ENCODE data around the gene CABP7.

CABP7 gene

DNA sequence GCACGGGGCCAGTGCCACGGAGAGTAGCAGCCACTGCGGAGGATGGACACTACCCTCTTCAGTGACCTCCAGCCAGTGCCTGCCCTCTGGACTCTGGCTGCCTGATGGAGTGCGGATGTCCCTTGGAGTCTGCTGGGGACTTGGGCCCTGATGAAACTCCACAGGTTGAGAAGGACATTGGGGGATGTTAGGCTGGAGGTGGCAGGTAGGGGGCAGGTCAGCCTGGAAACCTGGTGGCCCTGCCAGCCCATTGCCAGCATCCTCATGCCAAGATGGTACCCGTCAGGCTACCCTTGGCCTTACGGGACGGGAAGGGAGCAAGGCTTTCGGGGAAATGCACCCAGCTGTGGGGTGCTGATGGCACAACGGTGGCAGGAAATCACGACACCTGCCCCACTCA lies 4.0 kb downstream of the CABP7 start:
- DNase-seq (ENCODE audit: low spot score) = no peak

DNA sequence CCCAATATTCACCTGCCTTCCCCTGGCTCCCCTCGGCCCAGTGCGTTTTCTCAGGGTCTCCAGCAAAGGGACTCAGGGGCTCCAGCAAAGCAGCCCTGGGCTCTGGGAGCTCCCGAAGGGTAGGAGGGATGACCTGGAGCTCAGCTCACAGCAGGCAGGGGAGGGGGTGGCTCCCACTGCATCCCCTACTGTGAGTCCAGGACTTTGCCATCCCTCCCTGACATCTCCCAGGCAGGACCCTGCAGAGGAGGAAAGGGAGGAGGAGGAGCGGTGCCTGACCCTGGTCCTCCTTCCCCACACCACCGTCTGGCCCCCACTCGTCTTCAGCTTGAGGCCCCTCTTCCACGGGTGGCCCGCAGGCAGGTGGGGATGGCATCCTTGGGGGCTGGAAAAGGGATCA lies 5.0 kb downstream of the CABP7 start:
- no peak for DNase-seq (ENCODE audit: low spot score)

DNA sequence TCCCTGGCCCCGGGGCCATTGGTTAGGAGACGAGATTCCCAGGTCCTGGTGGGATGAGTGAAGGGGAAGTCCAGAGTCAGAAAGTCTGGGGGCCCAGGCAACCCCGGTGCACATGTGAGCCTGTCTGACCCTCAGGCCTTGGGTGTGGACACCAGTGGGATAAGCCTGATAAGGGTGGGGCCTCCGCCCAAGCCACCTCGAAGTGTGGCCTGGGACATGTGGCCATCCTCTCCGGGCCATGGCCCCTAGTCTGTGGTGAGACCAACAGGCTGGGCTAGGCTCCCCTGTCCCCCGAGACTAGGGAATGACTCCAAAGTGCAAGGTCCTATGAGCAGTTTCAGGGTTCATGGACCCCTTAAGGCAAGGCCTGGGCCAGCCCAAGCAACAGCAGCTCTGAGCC lies 6.3 kb downstream of the CABP7 start:
- no peak for DNase-seq (ENCODE audit: low spot score)

DNA sequence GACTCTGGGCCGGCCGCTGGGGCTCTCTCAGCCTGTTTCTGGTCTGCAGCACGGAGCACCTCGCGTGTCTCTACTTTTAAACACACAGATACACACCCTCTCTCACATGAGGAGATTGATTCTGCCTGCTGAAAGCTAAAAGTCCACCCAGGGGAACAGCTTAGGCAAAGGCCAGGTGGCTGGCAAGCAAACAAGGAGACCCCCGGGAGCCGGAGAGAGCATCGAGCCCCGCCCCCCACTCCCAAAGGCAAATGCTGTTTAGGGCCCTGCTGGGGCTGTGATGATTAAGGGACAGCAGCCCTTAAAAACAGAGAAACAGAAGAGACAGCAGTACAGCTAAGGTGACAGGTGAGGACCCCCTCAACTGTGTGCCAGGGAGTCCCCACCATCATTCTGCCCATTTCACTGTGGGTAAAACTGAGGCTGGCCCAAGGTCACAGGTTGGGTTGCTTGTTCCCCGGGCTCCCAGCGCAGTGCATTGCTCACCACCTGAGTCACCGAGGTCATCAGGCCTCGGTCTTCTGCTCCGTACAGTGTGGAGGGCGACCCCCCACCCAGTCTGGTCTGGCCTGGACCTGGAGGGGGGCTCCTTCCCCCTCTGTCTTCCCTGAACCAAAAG lies 6.8 kb downstream of the CABP7 start:
- DNase-seq (ENCODE audit: low spot score) = no peak

DNA sequence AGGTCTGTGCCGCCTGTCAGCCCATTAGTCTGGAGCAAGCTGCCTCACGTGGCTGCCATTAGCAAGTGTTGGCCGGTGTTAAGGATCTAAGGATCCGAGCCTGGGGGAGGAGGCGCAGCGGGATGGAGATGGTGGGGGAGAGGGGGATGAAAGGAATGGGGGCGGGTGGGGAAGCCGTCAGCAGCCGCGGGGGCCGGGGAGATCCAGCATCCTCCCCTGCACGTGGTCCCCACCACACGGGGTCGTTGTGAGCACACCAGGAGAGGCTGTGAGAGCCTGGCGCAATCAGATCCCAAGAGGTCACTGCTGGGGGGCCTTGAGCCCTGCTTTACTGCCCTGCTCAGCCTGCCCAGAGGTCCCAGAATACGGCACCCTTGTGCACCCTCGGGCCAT lies 7.3 kb downstream of the CABP7 start:
- peak; percentile 75 for DNase-seq (ENCODE audit: low spot score)

DNA sequence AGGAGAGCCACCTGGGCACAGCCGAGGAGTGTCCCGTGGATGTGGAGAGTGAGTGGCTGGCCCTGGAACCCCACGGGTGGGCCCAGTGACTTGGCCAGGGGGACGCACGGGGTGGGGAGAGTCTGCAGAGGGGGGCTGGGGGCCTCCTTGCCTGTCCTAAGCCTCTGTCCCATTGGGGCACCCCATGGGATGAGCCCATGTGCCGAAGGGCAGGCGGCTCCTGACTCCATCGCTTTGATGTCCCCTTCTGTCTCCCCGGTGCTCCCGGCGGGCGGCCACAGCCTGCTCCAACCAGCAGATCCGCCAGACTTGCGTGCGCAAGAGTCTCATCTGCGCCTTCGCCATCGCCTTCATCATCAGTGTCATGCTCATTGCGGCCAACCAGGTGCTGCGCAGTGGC lies 9.4 kb downstream of the CABP7 start:
- DNase-seq (ENCODE audit: low spot score) = no peak

DNA sequence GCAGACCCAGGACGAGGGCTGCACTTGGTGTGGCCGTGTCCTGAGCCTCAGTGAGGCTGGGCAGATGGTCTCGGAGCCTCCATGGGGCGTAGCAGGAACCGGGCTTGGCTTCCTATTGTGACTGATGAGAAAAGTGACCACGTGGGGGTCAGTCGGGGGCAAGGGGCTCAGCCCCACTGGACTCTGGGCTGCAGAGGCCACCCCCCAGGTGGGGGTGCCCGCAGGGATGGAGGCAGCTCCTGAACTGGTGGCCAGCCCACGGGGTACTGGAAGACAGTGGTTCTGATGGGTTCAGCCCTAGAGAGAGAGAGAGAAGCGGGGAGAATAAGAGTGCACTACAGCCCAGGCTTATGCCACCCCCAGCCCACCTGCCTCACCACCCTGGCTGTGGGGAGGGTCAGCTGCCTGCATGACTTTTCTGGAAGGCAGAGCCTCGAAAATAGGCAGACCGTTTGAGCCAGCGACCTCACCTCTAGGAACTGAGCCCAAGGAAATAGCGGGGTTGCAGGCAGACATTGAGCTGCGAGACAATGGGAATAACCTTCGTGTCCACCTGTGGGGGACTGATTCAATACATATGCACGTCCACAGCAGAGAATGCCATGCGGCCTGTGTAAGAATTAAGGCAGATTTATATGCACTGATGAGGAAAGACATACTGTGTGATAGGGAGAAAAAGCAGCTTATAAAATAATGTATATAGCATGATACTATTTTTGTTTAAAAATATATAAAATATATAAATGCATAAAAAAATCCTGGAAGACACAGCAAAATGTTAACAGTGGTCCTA lies 11.5 kb downstream of the CABP7 start:
- no peak for DNase-seq (ENCODE audit: low spot score)

DNA sequence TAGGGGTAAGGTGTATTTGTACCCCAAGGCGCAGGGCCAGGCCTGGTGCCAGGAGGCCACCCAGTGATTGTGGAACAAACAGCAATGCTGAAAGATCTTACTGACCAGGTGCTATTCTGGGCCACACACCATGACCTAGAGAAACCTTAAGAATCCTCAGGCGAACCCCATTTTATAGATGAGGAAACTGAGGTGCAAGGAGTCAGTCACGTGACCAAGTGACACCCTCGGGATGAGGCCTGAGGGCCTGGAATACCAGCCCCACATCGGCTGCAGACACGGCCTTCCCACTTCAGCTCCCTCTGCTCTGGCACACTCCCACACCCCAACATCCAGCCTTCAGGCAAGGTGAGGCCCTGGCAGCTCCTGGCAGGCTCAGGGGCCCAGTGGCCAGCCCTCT lies 13.1 kb downstream of the CABP7 start:
- DNase-seq (ENCODE audit: low spot score) = no peak

DNA sequence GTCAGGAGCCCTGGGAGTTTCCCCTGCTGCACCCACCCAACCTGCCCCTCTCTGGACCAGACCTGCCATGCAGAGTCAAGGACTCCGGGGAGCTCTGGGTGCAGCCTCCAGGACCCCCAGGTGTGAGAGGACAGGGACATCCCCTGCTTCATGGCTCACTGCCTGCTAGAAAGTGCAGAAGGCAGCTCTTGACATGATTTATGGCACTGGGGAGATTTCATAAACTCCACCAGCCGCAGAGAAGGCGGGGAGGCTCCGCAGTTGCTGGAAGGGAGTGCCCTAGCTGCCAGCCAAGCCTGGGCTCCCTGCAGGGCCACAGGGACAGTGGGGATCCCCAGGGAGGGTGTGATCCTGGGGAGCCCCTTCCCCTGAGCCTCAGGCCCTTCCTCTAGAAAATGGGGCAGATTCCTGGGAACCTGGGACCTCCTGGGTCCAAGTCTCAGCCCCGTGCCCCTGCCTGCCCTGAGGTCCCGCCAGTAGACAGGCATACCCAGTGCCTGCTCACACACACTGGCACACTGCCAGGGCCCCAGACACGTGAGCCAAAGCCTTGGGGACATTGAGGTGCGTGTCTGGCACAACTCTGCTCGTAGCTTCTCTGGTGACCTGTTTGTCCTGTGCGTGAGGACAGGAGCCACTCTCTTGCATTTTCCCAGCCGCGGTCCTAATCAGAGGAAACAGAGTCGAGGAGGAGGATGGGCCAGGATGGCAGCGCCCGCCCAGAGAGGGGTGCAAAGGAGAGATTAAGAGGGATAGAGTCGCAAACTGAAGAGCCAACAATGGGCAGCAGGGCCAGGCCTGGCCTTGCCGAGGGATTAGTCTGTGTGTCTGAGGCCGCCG lies 13.8 kb downstream of the CABP7 start:
- no peak for DNase-seq (ENCODE audit: low spot score)

DNA sequence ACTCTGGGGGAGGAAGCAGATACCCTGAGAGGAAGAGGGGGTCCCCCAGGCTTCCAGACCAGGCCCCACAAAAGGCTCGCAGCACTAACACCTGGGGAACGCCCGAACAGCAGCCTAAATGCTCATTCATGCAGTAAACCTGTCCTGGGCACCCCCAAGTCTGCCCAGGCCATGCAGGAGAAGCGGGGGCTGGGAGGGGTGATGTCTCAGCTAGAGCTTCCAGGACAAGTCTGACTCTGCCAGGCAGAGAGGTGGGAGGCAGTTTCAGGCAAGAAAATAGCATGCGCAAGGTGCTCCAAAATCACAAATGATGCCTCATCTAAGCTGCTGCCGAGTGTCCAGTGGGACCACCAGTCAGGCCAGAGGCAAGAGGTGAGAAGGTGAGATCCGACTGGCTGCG lies 14.6 kb downstream of the CABP7 start:
- no peak for DNase-seq (ENCODE audit: low spot score)

DNA sequence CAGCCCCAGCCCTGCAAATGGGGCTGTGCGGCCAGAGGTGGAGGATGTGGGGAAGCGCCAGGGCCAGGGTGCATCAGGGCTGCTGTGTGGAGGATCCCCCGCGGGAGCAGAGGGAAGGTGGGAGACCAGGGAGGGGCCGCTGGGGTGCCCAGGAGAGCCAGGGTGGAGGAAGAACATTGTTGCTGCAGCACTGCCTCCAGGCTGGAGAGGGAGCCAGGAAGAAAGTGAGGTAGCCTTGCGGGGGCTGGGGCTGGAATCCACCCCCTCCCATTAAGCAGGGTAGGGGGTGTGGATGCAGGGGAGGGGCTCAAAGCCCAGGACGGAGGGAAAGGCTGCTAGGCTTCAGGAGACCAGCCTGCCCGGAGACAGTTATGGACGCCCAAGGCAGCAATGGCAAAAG lies 15.0 kb downstream of the CABP7 start:
- no peak for DNase-seq (ENCODE audit: low spot score)

DNA sequence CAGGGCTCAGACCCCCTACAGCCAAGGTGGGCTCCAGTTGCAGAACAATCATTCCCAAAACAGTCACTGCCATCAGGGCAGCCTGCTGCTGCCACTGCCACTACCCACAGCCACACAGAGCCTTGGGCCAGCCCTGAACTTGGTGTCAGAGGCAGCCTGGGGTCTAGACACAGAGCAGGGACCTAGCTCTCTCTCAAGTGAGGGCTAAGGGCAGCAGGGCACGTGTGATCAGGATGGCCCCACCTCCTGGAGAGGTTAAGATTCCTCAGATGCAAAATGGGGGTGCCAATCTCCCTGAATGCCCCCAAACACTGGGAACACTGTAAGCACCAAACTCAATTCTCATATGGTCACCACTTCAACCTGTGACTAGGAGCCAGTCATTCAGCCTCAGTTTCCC lies 15.6 kb downstream of the CABP7 start:
- no peak for DNase-seq (ENCODE audit: low spot score)

DNA sequence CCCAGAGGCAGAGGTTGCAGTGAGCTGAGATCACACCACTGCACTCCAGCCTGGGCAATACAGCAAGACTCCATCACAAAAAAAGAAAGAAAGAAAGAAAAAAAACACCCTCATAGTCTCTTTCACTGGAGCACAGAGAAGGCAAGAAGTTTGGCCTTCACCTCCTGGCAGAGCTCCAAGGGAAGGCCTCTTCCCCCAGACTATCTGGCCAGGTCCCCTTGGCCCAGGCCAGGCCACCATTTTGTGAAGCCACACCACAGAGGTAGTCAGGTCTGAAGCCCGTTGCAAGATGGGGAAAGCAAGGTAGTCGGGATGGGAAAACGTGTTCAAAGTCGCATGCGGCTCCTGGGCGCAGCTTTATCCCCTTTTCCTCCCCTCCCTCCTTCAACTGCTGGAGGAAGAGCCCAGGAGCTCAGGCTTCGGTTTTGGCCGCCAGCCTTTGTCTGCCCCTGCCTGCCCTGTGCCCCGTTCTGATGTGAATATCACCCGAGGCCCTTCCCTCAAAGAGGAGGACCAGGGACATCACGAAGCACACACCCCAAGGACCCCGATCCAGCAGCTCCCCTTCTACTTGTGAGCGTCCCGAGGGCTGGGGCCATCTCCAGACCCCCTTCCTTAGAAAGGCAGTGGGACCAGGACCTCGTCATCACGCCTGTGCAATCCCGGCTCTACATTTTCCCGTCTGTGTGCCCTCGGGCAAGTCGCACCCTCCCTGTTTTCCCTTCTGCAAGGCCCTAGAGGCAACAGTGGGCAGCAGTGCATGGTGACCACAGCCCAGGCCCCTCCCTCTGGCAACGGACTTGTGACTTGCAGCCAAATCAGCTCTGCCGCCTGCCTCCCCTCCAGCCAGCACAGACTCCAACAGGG lies 17.7 kb downstream of the CABP7 start:
- DNase-seq (ENCODE audit: low spot score) = no peak

DNA sequence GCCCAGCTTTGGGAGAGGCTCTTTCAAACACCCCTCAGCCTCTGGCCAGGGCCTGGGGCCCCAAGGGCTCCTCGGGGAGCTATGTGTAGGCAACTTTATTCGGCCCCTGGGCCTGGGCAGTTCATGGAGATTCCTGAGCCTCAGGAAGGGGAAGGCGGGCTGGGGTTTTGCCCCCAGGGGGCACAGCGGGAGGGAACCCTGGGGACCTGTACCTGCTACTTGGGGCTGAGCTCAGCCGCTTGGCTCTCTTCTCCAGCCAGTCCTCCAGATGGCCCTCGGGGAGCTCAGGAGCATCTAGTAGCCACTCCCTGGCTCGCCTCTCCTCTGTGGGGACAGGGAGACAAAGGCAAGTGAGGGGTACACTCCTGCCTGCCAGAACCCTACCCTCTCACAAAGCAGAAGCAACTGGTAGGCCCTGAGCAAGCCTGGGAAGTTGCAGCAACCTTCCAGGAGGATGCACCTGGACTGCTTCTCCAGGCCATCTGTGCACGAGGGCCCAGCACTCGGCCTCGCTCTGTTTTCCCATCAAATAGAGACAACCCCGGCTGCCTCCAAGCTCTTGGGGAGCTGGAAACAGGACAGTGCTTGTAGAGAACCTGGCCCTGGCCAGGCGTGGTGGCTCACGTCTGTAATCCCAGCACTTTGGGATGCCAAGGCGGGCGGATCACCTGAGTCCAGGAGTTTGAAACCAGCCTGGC lies 18.5 kb downstream of the CABP7 start:
- DNase-seq (ENCODE audit: low spot score) = no peak

DNA sequence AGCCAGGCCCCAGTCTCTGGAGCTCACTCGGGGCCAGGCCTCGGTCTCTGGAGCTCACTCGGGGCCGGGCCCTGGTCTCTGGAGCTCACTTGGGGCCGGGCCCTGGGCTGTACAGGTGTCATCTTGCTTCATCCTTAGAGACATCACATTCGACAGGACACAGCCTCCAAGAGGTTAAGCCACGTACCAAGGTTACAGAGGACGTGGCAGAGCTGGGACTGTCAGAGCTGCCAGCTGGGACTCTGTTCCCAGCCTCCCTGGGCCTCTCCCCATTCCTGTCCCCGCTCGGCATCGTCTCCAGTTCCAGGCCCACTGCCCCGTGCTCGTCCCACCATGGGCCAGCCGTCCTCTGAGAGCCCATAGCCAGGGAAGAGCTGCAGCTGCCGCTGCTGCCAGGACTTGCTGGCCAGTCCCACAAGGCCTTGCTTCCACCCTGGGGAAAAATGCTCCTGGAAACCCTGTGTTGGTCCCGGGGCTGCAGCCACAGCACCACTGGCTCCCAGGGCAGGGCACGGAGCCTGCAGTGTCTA lies 19.6 kb downstream of the CABP7 start:
- DNase-seq (ENCODE audit: low spot score) = no peak

DNA sequence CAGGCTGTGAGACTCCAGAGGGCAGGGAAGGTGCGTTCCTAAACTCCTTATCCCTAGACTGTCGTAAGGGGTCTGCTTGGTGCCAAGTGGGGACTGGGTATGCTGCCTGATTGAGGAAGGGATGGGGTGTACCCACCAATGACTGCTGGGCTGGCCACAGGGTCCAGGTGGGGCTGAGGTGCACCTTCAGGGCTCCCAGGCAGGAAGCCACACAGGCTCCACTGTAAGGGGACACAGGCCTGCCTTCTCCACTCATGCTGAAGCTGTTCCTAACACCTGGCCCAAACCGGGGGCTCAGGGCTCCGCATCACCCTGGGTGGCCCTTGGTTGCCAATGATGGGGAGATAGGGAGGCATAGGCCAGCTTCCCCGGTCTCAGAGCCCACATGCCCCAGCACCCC lies 20.4 kb downstream of the CABP7 start:
- DNase-seq (ENCODE audit: low spot score) = no peak

DNA sequence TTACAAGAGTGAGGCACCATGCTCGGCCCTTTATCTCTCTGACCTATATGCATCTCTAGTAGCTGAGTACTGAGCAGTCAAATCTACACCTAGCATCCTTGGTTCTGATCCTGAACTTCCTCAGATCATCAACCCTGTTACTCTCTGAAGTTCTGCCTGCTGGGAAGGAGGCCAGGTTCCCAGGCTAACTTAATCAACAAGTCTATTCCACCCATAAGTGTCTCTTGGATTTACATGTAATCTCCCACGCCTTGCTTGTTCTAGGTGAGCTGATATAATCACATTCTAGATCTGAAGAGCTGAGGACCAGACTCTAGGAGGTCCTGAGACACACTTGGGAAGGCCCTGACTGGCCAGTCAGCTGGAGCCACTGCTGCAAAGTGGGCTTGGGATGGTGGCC lies 22.1 kb downstream of the CABP7 start:
- no peak for DNase-seq (ENCODE audit: low spot score)

DNA sequence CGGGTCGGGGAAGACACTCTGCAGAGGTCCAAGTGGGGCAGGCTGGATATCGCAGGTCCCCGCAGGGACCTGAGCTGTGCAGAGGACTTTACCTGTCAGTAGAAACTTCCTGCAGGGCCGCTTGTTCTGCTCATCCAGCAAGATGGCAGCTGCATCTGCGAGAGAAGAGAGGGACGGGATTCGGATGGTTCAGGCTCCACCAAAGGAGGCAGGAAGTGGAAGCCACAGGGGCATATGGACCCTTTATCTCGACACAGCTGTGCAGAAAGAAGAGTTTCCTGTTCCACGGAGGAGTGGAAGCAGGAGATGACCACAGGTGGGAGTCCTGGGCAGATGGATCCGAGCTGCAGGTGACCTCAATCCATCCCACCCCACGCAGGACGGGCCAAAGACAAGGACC lies 22.5 kb downstream of the CABP7 start:
- no peak for DNase-seq (ENCODE audit: low spot score)

DNA sequence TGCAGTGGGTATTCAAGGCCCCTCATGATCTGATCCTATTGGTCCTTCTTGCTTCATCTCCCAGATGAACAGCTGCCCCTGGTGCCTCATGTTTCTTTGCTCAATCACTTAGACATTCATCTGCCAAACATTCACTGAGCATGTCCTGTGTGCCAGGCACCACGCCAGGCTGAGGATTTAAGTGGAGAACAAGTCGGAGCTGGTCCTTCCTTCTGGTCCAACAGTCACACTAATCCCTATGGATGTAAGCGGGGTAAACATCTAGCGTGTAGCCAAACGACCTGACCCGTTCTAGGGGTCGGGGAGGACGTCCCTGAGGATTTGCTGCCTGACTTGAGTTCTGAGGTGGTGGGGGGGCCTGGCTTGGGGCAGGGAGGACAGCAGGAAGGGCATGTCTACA lies 25.1 kb downstream of the CABP7 start:
- peak; percentile 58 for DNase-seq (ENCODE audit: low spot score)

DNA sequence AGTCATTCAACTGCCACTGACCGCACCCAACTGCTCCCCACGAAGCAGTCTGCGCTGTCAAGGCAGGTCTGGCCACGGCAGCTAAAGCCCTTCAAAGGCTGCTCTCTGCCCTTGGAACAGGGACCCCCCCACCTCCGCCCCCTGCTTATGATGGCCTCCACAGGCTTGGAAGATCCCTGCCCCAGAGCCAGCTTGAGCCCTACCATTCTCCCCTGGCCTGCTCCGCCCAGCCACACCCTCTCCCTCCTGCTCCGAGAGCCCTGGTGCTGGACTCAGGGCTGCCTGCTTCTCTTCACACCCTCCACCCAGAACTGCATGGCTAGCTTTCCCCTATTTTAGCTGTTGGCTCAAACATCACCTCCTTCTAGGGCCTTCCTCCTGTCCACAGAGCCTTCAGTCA lies 28.0 kb downstream of the CABP7 start:
- no peak for DNase-seq (ENCODE audit: low spot score)

DNA sequence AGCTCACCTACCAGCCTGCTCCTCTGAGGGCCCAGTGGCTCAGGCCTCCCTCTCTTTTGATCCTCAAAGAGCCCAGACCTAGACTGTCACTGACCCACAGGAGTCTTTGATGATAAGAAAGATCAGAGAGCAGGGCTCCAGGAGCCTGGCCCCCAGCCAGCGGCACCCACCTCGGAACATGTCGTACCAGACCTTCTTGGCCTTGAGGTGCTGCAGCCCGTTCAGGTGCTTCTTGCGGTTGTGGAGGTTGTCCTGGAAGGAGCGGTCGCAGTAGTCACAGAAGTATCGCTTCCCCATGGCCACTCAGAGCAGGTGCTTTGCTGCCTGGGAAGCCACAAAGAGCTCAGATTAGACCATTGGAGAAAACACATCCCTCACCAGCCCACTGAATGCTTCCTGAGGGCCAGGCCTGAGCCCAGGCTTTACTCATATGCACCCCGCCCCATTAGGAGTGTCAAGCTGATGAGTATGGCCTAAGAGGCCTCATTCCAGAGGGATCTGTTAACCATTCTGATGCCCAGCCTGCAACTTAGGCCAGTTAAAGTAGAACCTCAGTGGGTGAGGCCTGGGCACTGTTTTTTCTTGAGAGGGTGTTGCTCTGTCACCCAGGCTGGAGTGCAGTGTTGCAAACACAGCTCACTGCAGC lies 28.6 kb downstream of the CABP7 start:
- DNase-seq (ENCODE audit: low spot score) = peak; percentile 40

All from AG20443 (cell line).